SK-N-SH (cell line): ENCODE measurements around the gene UNC45A. TPM values are rescaled to one million over a fixed set of nuclear protein-coding genes. Genes with fewer than 3 reads are reported as not detected.

ENCODE experiments used
- CTCF ChIA-PET: fragments of 300-600, 350-600 bp; formaldehyde crosslinking; extraction: SDS; loops from one replicate; lab custom pipeline; 2021; lab: Yijun Ruan, JAX
- POLR2A ChIA-PET: fragments of 350-600 bp; sonication (Branson Sonifier 250); formaldehyde crosslinking; extraction: SDS; loops from one replicate; lab custom pipeline; 2020; ENCODE audit warnings: antibody characterized with exemption, inconsistent platforms; lab: Yijun Ruan, JAX
- DNase-seq: peaks from one replicate; pipeline ENCODE4 v3.0.0; 2012
- H2AFZ ChIP-seq: fragments of 200-600 bp; sonication (generic); 2 replicates; pipeline ENCODE4 v1.8.1; 2016; ENCODE audit warnings: antibody characterized with exemption, mild to moderate bottlenecking, low read depth
- H3F3A ChIP-seq: fragments of 200-600 bp; sonication (generic); replicated peaks from 2 replicates; pipeline ENCODE3; 2016; ENCODE audit warnings: antibody characterized with exemption, mild to moderate bottlenecking; ENCODE audit not compliant: insufficient read depth
- H3K27ac ChIP-seq, 2 experiments: fragments of 200-500 bp in 1 of 2; fragments of 200-600 bp in 1 of 2; sonication (Bioruptor generic) in 1 of 2; sonication (generic), shearing (Covaris generic) in 1 of 2; 2 replicates each; pipeline versions ENCODE4 v1.5.1 to v1.6.1; 2014 to 2016; ENCODE audit warnings: low read depth in 2 of 2, inconsistent platforms in 1 of 2, low read length in 1 of 2, mild to moderate bottlenecking in 1 of 2, mixed read lengths in 1 of 2
- H3K27me3 ChIP-seq: fragments of 200-600 bp; sonication (generic), shearing (Covaris generic); 2 replicates; pipeline ENCODE4 v1.6.1; 2016; ENCODE audit warnings: mixed run types; ENCODE audit not compliant: insufficient read depth
- H3K36me3 ChIP-seq, 2 experiments: fragments of 200-500 bp in 1 of 2; fragments of 200-600 bp in 1 of 2; sonication (Bioruptor generic) in 1 of 2; sonication (generic) in 1 of 2; replicated peaks in 1 of 2; 2 replicates each; pipeline versions ENCODE3 to v1.5.1; 2014 to 2016; ENCODE audit warnings: low read length in 1 of 2, mild to moderate bottlenecking in 1 of 2; ENCODE audit not compliant: insufficient read depth in 2 of 2, control insufficient read depth in 1 of 2
- H3K4me1 ChIP-seq, 2 experiments: fragments of 200-500 bp in 1 of 2; fragments of 200-600 bp in 1 of 2; sonication (Bioruptor generic) in 1 of 2; sonication (generic), shearing (Covaris generic) in 1 of 2; 2 replicates each; pipeline versions ENCODE4 v1.5.1 to v1.6.1; 2014 to 2016; ENCODE audit warnings: low read depth in 1 of 2, low read length in 1 of 2, mixed run types in 1 of 2; ENCODE audit not compliant: insufficient read depth in 2 of 2, control insufficient read depth in 1 of 2
- H3K4me2 ChIP-seq: fragments of 200-600 bp; sonication (generic), shearing (Covaris generic); 2 replicates; pipeline ENCODE4 v1.6.1; 2017; ENCODE audit warnings: mixed run types
- H3K4me3 ChIP-seq, 2 experiments: fragments of 200-500 bp in 1 of 2; fragments of 200-600 bp in 1 of 2; sonication (Bioruptor generic) in 1 of 2; sonication (generic), shearing (Covaris generic) in 1 of 2; 2 replicates each; pipeline versions ENCODE4 v1.5.1 to v1.8.1; 2014 to 2016; ENCODE audit warnings: low read depth in 2 of 2, inconsistent platforms in 1 of 2, low read length in 1 of 2, mild to moderate bottlenecking in 1 of 2, mixed read lengths in 1 of 2, moderate library complexity in 1 of 2
- H3K79me2 ChIP-seq: fragments of 200-600 bp; sonication (generic); 2 replicates; pipeline ENCODE4 v1.8.1; 2017; ENCODE audit warnings: mild to moderate bottlenecking; ENCODE audit not compliant: insufficient read depth
- H3K9ac ChIP-seq: fragments of 200-600 bp; sonication (generic); 2 replicates; pipeline ENCODE4 v1.6.1; 2017; ENCODE audit warnings: mixed run types
- H3K9me2 ChIP-seq: fragments of 200-600 bp; sonication (generic); 2 replicates; pipeline ENCODE4 v1.6.1; 2017; ENCODE audit warnings: mixed run types
- H3K9me3 ChIP-seq: fragments of 200-600 bp; sonication (generic); 2 replicates; pipeline ENCODE4 v1.6.1; 2017; ENCODE audit warnings: mixed run types, mild to moderate bottlenecking, moderate library complexity
- H4K20me1 ChIP-seq: fragments of 200-600 bp; sonication (generic); 2 replicates; pipeline ENCODE4 v1.6.1; 2017; ENCODE audit warnings: mild to moderate bottlenecking, mixed run types; ENCODE audit not compliant: insufficient read depth
- CHD2 ChIP-seq: fragments of 150-350 bp; IDR thresholded peaks from 2 replicates; pipeline ENCODE4 v1.6.1; 2018; ENCODE audit warnings: low read length; ENCODE audit not compliant: partially characterized antibody
- ELF1 ChIP-seq: IDR thresholded peaks from 2 replicates; pipeline ENCODE4 v1.4.0; 2012
- EP300 ChIP-seq, 2 experiments: IDR thresholded peaks; 2 replicates each; pipeline versions ENCODE4 v1.4.0 to v1.6.1; 2012; ENCODE audit warnings: borderline replicate concordance in 1 of 2, low read depth in 1 of 2, low read length in 1 of 2
- FOSL2 ChIP-seq: IDR thresholded peaks from 2 replicates; pipeline ENCODE4 v1.4.0; 2012; ENCODE audit warnings: low read depth, mild to moderate bottlenecking, moderate library complexity, borderline replicate concordance
- FOXJ3 ChIP-seq: sonication (generic); formaldehyde crosslinking; IDR thresholded peaks from 2 replicates; pipeline ENCODE4 v1.5.1; 2020; ENCODE audit warnings: mild to moderate bottlenecking, missing genetic modification reagents
- FOXM1 ChIP-seq: IDR thresholded peaks from 2 replicates; pipeline ENCODE4 v1.4.0; 2012; ENCODE audit warnings: low read depth, mild to moderate bottlenecking
- JUND ChIP-seq: IDR thresholded peaks from 2 replicates; pipeline ENCODE4 v1.4.0; 2012
- MAX ChIP-seq: IDR thresholded peaks from 2 replicates; pipeline ENCODE4 v1.4.0; 2012; ENCODE audit warnings: low read depth
- MXI1 ChIP-seq: IDR thresholded peaks from 2 replicates; pipeline ENCODE4 v1.6.1; 2012; ENCODE audit warnings: mild to moderate bottlenecking, low read depth, low read length, improper control_type of control experiment
- NRF1 ChIP-seq: IDR thresholded peaks from 2 replicates; pipeline ENCODE4 v1.6.1; 2012; ENCODE audit warnings: low read depth, mild to moderate bottlenecking, low read length
- POLR2AphosphoS5 ChIP-seq: IDR thresholded peaks from 2 replicates; pipeline ENCODE4 v1.6.1; 2012; ENCODE audit warnings: low read depth, low read length
- RCOR1 ChIP-seq: fragments of 150-350 bp; IDR thresholded peaks from 2 replicates; pipeline ENCODE4 v1.6.1; 2017; ENCODE audit warnings: antibody characterized with exemption, low read length
- RFX5 ChIP-seq: IDR thresholded peaks from 2 replicates; pipeline ENCODE4 v1.6.1; 2012; ENCODE audit warnings: mild to moderate bottlenecking, improper control_type of control experiment, low read length
- SIN3A ChIP-seq: IDR thresholded peaks from 2 replicates; pipeline ENCODE4 v1.6.1; 2012; ENCODE audit warnings: low read depth, mild to moderate bottlenecking, low read length, moderate library complexity, borderline replicate concordance
- TAF1 ChIP-seq: IDR thresholded peaks from 2 replicates; pipeline ENCODE4 v1.6.1; 2012; ENCODE audit warnings: low read depth, mild to moderate bottlenecking, low read length, moderate library complexity, borderline replicate concordance
- WGBS: methylation state at CpG from one replicate; pipeline ENCODE4 v1.1.6; 2017; ENCODE audit warnings: low lambda C conversion rate; 5-methylcytosine and 5-hydroxymethylcytosine counted together
- polyA plus RNA-seq, 3 experiments: library from polyadenylated mRNA; depleted of rRNA; stranded (reverse); fragments of >200 nt; gene quantifications; 2 replicates each; pipeline ENCODE4 v1.2.3, GENCODE V29; 2012
- TF ChIP-seq, protein P1 (sequence below): fragments of 150-350 bp; IDR thresholded peaks from 2 replicates; pipeline ENCODE4 v1.6.1; 2016; ENCODE audit warnings: mild to moderate bottlenecking, low read depth, low read length
- TF ChIP-seq, protein P2 (sequence below): fragments of 150-350 bp; IDR thresholded peaks from 2 replicates; pipeline ENCODE4 v1.6.1; 2017; ENCODE audit warnings: antibody characterized with exemption, low read length, low read depth, borderline replicate concordance
- TF ChIP-seq, protein P3 (sequence below): fragments of 200-600 bp; sonication (generic); IDR thresholded peaks from 2 replicates; pipeline ENCODE4 v1.6.1; 2017; ENCODE audit warnings: antibody characterized with exemption, mild to moderate bottlenecking, moderate library complexity
- TF ChIP-seq, protein P4 (sequence below): IDR thresholded peaks from 2 replicates; pipeline ENCODE4 v1.4.0; 2012; ENCODE audit warnings: low read depth, borderline replicate concordance

Gene UNC45A
- polyA plus RNA-seq, 1 of the 3 experiments (the other 2 are of a cell fraction): 85.1 TPM

DNA sequence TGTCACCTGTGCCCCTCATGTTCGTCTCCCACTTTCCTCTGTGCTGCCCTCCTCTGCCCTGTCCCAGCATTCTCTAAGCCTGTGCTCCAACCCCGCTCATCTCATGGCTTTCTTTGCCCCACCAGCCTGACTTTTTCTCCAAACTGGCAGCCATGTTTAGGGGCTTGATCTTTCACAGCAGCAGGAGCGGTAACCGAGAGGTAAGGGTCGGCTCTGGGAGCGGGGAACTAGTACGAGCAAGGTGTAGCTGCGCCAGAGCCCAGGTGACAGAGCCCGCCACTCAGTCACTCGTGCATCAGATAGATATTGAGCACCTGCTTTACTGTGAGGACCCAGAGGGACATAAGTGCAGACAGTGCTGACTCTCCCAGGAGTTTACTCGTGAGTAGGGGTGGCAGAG lies 18.6 kb upstream of the UNC45A start:
- Histone ChIP-seq H3K4me1 (no peaks in the 10 kb centered on the region), H3K4me2 (no peak overlapping the region), H2AFZ (no peak overlapping the region), H3K36me3 (peaks cover 7 to 77% of the 10 kb centered on the region in 2 experiments), H3K27me3 (no peaks in the 10 kb centered on the region), H3K27ac (no peak overlapping the region), H3K9me3 (no peaks in the 10 kb centered on the region), H3K9me2 (no peaks in the 10 kb centered on the region), H4K20me1 (no peaks in the 10 kb centered on the region), H3K9ac (no peak overlapping the region), H3F3A (no peaks in the 10 kb centered on the region), H3K79me2 (no peaks in the 10 kb centered on the region), H3K4me3 (no peak overlapping the region)
- DNase-seq: no peak
- ChIA-PET POLR2A (no interaction called here), CTCF (interaction anchor here (1.4 kb wide), 1 partner anchor 41 kb away, joined by 5 read pairs; no protein-coding TSS in a partner anchor)
- no peak for TF ChIP-seq FOXJ3 (CRISPR knock-in tag)
- no peak for TF ChIP-seq FOSL2
- no peak for TF ChIP-seq MAX
- TF ChIP-seq FOXM1: no peak
- TF ChIP-seq, protein P1, sequence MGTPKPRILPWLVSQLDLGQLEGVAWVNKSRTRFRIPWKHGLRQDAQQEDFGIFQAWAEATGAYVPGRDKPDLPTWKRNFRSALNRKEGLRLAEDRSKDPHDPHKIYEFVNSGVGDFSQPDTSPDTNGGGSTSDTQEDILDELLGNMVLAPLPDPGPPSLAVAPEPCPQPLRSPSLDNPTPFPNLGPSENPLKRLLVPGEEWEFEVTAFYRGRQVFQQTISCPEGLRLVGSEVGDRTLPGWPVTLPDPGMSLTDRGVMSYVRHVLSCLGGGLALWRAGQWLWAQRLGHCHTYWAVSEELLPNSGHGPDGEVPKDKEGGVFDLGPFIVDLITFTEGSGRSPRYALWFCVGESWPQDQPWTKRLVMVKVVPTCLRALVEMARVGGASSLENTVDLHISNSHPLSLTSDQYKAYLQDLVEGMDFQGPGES: no peak
- TF ChIP-seq, protein P2, sequence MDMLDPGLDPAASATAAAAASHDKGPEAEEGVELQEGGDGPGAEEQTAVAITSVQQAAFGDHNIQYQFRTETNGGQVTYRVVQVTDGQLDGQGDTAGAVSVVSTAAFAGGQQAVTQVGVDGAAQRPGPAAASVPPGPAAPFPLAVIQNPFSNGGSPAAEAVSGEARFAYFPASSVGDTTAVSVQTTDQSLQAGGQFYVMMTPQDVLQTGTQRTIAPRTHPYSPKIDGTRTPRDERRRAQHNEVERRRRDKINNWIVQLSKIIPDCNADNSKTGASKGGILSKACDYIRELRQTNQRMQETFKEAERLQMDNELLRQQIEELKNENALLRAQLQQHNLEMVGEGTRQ: no peak
- TF ChIP-seq CHD2: no peak
- TF ChIP-seq, protein P3, sequence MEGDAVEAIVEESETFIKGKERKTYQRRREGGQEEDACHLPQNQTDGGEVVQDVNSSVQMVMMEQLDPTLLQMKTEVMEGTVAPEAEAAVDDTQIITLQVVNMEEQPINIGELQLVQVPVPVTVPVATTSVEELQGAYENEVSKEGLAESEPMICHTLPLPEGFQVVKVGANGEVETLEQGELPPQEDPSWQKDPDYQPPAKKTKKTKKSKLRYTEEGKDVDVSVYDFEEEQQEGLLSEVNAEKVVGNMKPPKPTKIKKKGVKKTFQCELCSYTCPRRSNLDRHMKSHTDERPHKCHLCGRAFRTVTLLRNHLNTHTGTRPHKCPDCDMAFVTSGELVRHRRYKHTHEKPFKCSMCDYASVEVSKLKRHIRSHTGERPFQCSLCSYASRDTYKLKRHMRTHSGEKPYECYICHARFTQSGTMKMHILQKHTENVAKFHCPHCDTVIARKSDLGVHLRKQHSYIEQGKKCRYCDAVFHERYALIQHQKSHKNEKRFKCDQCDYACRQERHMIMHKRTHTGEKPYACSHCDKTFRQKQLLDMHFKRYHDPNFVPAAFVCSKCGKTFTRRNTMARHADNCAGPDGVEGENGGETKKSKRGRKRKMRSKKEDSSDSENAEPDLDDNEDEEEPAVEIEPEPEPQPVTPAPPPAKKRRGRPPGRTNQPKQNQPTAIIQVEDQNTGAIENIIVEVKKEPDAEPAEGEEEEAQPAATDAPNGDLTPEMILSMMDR: no peak
- TF ChIP-seq TAF1: no peak
- TF ChIP-seq, protein P4, sequence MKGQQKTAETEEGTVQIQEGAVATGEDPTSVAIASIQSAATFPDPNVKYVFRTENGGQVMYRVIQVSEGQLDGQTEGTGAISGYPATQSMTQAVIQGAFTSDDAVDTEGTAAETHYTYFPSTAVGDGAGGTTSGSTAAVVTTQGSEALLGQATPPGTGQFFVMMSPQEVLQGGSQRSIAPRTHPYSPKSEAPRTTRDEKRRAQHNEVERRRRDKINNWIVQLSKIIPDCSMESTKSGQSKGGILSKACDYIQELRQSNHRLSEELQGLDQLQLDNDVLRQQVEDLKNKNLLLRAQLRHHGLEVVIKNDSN: no peak
- TF ChIP-seq RCOR1: no peak
- no peak for TF ChIP-seq MXI1
- TF ChIP-seq JUND: no peak
- TF ChIP-seq SIN3A: no peak
- no peak for TF ChIP-seq RFX5
- TF ChIP-seq ELF1: no peak
- no peak for TF ChIP-seq EP300 (IDR thresholded peaks at IDR 0.05; ENCODE audit: borderline replicate concordance in 1 of 2, low read depth in 1 of 2, low read length in 1 of 2)
- no peak for TF ChIP-seq POLR2AphosphoS5
- no peak for TF ChIP-seq NRF1
- WGBS: 91% methylated on average over 11 of the region's 11 CpGs
